Right lobe of liver (tissue), 4 donors: ENCODE measurements around the gene RTTN.

ENCODE experiments used
- POLR2A ChIP-seq: fragments of 450-650 bp; IDR thresholded peaks from one replicate; pipeline ENCODE4 v1.6.1; 2017; ENCODE audit warnings: antibody characterized with exemption, mild to moderate bottlenecking
- TF ChIP-seq, protein P1 (sequence below), 4 donors: fragments of 200-600 bp in 3 of 4; fragments of 450-650 bp in 1 of 4; IDR thresholded peaks; one replicate each; pipeline versions ENCODE4 v1.5.1 to v1.8.0; 2016 to 2022; ENCODE audit warnings: antibody characterized with exemption in 4 of 4, mild to moderate bottlenecking in 2 of 4
- donor health status: DM: no; HTN: no; CAD: no.
- donor health status: DM: no; HTN: no; CAD: no.
- donor health status: DM: no; HTN: yes; CAD: no.

- TF ChIP-seq, protein P1, sequence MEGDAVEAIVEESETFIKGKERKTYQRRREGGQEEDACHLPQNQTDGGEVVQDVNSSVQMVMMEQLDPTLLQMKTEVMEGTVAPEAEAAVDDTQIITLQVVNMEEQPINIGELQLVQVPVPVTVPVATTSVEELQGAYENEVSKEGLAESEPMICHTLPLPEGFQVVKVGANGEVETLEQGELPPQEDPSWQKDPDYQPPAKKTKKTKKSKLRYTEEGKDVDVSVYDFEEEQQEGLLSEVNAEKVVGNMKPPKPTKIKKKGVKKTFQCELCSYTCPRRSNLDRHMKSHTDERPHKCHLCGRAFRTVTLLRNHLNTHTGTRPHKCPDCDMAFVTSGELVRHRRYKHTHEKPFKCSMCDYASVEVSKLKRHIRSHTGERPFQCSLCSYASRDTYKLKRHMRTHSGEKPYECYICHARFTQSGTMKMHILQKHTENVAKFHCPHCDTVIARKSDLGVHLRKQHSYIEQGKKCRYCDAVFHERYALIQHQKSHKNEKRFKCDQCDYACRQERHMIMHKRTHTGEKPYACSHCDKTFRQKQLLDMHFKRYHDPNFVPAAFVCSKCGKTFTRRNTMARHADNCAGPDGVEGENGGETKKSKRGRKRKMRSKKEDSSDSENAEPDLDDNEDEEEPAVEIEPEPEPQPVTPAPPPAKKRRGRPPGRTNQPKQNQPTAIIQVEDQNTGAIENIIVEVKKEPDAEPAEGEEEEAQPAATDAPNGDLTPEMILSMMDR (IDR thresholded peaks at IDR 0.05), result no peak
- TF ChIP-seq POLR2A, result no peak
These were observed 247.7 kb downstream of the RTTN start for GRCh38 chr18:69957747-69958146.
